GDM1 (cell line): Measurements from ENCODE around the gene MOCOS.

Experiments used
- DNase-seq: peaks from one replicate; lab custom pipeline; 2025; lab: John Stamatoyannopoulos, UW

The MOCOS gene

GRCh38 chr18:36187193-36187825 lies at the start of gene MOCOS:
Gene MOCOS (plus strand): TSS chr18:36187497. CDS start chr18:36187540, 43 bp downstream.
- no peak for DNase-seq

- no peak for DNase-seq
These were observed 48.1 kb upstream of the MOCOS start for GRCh38 chr18:36139245-36139644.

GRCh38 chr18:36141576-36141975 lies 45.7 kb upstream of the MOCOS start:
- DNase-seq: no peak

- no peak for DNase-seq
These were observed 44.5 kb upstream of the MOCOS start for GRCh38 chr18:36142751-36143150.

- DNase-seq: no peak
These were observed 43.9 kb upstream of the MOCOS start for GRCh38 chr18:36143391-36143790.

GRCh38 chr18:36149514-36150289 lies 37.6 kb upstream of the MOCOS start:
- no peak for DNase-seq

GRCh38 chr18:36152781-36153180 lies 34.5 kb upstream of the MOCOS start:
- no peak for DNase-seq

GRCh38 chr18:36153203-36153602 lies 34.1 kb upstream of the MOCOS start:
- DNase-seq: no peak

- no peak for DNase-seq
These were observed 33.5 kb upstream of the MOCOS start for GRCh38 chr18:36153771-36154170.

GRCh38 chr18:36155851-36156757 lies 31.2 kb upstream of the MOCOS start:
- no peak for DNase-seq

- no peak for DNase-seq
These were observed 29.9 kb upstream of the MOCOS start for GRCh38 chr18:36157441-36157840.

- DNase-seq: no peak
These were observed 28.9 kb upstream of the MOCOS start for GRCh38 chr18:36158266-36158867.

GRCh38 chr18:36160959-36161371 lies 26.3 kb upstream of the MOCOS start:
- DNase-seq: no peak

- no peak for DNase-seq
These were observed 24.3 kb upstream of the MOCOS start for GRCh38 chr18:36162981-36163380.

- DNase-seq: no peak
These were observed 19.5 kb upstream of the MOCOS start for GRCh38 chr18:36167692-36168218.

- peak; percentile 7 for DNase-seq
These were observed 19.0 kb upstream of the MOCOS start for GRCh38 chr18:36168296-36168695.

- no peak for DNase-seq
These were observed 17.4 kb upstream of the MOCOS start for GRCh38 chr18:36169938-36170337.

- no peak for DNase-seq
These were observed 11.8 kb upstream of the MOCOS start for GRCh38 chr18:36175481-36175880.

GRCh38 chr18:36176177-36176584 lies 11.1 kb upstream of the MOCOS start:
- DNase-seq: no peak

- DNase-seq: no peak
These were observed 10.6 kb upstream of the MOCOS start for GRCh38 chr18:36176711-36177110.

GRCh38 chr18:36177913-36178312 lies 9.4 kb upstream of the MOCOS start:
- DNase-seq: no peak
